Omental fat pad (tissue), 4 donors: ENCODE results near the gene ZNF726. TPM values are rescaled to one million over a fixed set of nuclear protein-coding genes. Genes with fewer than 3 reads are reported as not detected.
"Not testable (repeated sequence)": the region's sequence is repeated elsewhere in the genome, so short reads cannot be mapped to it uniquely, and the experiment has no call there.

Experiments used
- ATAC-seq: fragments of 150-250 bp; one replicate; pipeline ENCODE4 v1.9.1; 2016; ENCODE audit warnings: mild to moderate bottlenecking, moderate library complexity; ENCODE audit not compliant: low FRiP score
- DNase-seq: peaks from one replicate; pipeline ENCODE4 v3.0.0-alpha.2; 2019; ENCODE audit warnings: low spot score
- total RNA-seq, 4 donors: library from RNA; depleted of rRNA; stranded (reverse); fragments of >200 nt; gene quantifications; one replicate each; pipeline ENCODE4 v1.1.0, GENCODE V29; 2016
- TF ChIP-seq, protein P1 (sequence below), 3 donors: fragments of 450-650 bp; IDR thresholded peaks; one replicate each; pipeline ENCODE4 v1.5.1; 2016 to 2017; ENCODE audit warnings: antibody characterized with exemption in 3 of 3, mild to moderate bottlenecking in 3 of 3, moderate library complexity in 2 of 3

Gene ZNF726
- total RNA-seq, 4 donors from 2014 or later = 0.19 to 1.3 (median 0.37) TPM

DNA sequence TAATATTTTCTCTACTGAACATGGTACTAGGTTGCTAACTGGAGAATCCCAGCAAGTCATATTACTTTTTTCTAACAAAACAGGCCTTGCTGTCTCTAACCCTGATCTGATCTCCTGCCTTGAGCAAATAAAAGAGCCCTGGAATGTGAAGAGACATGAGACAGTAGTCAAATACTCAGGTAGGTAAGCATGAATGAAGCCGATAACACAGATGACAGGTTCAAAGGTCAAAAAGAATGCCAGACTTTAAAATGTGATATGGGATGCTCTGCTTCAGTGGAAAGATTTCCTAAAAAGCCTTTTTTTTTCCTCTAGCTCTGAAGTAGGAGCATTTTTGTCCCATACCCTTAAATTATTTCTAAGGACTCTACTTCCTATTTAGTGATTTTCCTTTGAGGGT is 28.7 kb downstream of the ZNF726 start:
- DNase-seq = no peak
- TF ChIP-seq, protein P1, sequence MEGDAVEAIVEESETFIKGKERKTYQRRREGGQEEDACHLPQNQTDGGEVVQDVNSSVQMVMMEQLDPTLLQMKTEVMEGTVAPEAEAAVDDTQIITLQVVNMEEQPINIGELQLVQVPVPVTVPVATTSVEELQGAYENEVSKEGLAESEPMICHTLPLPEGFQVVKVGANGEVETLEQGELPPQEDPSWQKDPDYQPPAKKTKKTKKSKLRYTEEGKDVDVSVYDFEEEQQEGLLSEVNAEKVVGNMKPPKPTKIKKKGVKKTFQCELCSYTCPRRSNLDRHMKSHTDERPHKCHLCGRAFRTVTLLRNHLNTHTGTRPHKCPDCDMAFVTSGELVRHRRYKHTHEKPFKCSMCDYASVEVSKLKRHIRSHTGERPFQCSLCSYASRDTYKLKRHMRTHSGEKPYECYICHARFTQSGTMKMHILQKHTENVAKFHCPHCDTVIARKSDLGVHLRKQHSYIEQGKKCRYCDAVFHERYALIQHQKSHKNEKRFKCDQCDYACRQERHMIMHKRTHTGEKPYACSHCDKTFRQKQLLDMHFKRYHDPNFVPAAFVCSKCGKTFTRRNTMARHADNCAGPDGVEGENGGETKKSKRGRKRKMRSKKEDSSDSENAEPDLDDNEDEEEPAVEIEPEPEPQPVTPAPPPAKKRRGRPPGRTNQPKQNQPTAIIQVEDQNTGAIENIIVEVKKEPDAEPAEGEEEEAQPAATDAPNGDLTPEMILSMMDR (IDR thresholded peaks at IDR 0.05) = no peak
- ATAC-seq = no peak

GRCh38 chr19:23946569-23946968 is 31.9 kb downstream of the ZNF726 start:
- ATAC-seq = no peak
- DNase-seq = no peak
- TF ChIP-seq, protein P1 (IDR thresholded peaks at IDR 0.05) = no peak

- DNase-seq (no peak), ATAC-seq (no peak)
- TF ChIP-seq, protein P1 (IDR thresholded peaks at IDR 0.05) = no peak
Measured at GRCh38 chr19:23949611-23950010, 34.9 kb downstream of the ZNF726 start.

GRCh38 chr19:23956051-23956450 is 41.4 kb downstream of the ZNF726 start:
- no peak for DNase-seq
- no peak for ATAC-seq
- TF ChIP-seq, protein P1 (IDR thresholded peaks at IDR 0.05) = no peak

- TF ChIP-seq, protein P1 (IDR thresholded peaks at IDR 0.05) = no peak
- ATAC-seq = no peak
- DNase-seq = no peak
Measured at GRCh38 chr19:23957660-23958281, 43.1 kb downstream of the ZNF726 start.

DNA sequence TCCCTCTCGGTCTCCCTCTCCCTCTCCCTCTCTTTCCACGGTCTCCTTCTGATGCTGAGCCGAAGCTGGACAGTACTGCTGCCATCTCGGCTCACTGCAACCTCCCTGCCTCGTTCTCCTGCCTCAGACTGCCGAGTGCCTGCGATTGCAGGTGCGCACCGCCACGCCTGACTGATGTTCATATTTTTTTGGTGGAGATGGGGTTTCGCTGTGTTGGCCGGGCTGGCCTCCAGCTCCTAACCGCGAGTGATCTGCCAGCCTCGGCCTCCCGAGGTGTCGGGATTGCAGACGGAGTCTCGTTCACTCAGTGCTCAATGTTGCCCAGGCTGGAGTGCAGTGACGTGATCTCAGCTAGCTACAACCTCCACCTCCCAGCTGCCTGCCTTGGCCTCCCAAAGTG is 48.7 kb downstream of the ZNF726 start:
- ATAC-seq, DNase-seq: not testable (repeated sequence)

- not testable (repeated sequence) for ATAC-seq
Measured at GRCh38 chr19:23963881-23964280, 49.2 kb downstream of the ZNF726 start.

GRCh38 chr19:23964334-23964733 is 49.6 kb downstream of the ZNF726 start:
- not testable (repeated sequence) for ATAC-seq, DNase-seq

More at GRCh38 chr19:23963881-23964280, 49.2 kb downstream of the ZNF726 start:
- DNase-seq = not testable (repeated sequence)

DNA sequence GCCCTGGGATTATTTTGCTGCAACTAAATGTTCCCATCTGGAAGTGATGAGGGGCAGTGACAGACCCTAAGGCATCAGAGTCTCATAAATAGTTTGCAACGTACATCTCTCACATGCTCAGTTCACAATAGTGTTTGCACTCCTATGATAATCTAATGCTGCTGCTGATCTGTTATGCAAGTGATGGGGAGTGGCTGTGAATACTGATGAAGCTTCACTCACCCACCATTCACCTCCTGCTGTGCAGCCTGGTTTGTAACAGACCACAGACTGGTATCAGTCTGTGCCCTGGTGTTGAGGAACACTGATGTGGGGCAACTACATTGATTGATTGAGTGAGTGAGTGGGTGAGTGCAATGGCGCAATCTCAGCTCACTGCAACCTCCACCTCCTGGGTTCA is 54.9 kb downstream of the ZNF726 start:
- TF ChIP-seq, protein P1 (IDR thresholded peaks at IDR 0.05) = no peak
- ATAC-seq (no peak), DNase-seq (no peak)
